COLO668 (cell line): ENCODE measurements around the gene CEP170B.
"Not testable (repeated sequence)": the region's sequence is repeated elsewhere in the genome, so short reads cannot be mapped to it uniquely, and the experiment has no call there.

Experiments
- DNase-seq: peaks from one replicate; lab custom pipeline; 2025; ENCODE audit not compliant: unreplicated experiment; lab: John Stamatoyannopoulos, UW

The CEP170B gene

GRCh38 chr14:104843442-104844305, 21.4 kb upstream of the CEP170B start:
- DNase-seq = peak; percentile 41

- no peak for DNase-seq
Observed at GRCh38 chr14:104844306-104845032, 20.6 kb upstream of the CEP170B start.

DNA sequence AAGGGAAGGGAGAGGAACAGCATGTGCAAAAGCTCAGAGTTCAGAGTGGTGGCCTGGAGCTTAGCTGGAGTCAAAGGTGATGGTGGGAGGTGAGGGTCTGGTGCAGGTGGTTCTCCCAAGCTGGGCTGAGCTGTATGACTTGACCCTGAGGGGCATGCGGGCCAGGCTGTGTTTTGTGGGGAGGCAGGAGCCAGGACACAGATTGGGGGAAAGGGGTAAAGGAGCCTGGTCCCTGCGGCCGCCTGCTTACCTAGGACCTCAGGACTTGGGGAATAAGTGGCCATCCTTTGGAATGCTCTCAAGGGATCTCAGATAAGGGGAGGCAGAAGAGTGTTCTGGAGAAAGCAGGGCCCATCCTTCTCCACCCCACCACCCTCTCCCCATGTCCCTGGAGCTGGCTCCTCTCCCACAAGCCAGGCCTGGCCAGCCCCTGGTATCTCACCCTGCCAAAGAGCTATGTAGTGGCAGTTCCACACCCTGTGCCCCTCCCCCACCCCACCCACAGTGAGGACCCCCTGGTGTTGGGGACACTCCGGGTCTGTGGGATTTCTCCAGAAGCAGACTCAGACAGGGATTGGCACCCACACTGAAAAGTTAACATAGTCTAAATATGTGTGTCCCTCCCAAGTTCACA, 19.9 kb upstream of the CEP170B start:
- DNase-seq = no peak

GRCh38 chr14:104845834-104846441, 19.1 kb upstream of the CEP170B start:
- peak; percentile 41 for DNase-seq

DNA sequence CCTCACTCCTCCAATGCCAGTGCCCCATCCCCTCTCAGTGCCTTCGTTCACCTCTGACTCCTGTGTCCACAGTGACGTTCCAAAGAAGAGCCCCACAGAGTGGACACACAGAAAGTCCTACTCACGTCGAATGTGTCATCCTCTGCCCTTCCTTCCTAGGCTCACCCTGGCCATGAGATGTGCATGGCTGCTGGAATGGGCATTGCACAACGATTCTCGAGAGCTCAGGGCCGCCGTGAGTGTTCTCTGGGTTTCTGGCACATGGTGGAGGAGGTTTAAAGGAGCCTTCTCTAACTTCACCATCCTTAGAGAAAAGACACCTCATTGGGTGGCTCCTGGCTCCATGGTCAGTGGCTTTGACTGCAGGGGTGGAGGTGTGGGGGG, 12.8 kb upstream of the CEP170B start:
- DNase-seq = no peak

- no peak for DNase-seq
Observed at GRCh38 chr14:104855532-104856090, 9.5 kb upstream of the CEP170B start.

DNA sequence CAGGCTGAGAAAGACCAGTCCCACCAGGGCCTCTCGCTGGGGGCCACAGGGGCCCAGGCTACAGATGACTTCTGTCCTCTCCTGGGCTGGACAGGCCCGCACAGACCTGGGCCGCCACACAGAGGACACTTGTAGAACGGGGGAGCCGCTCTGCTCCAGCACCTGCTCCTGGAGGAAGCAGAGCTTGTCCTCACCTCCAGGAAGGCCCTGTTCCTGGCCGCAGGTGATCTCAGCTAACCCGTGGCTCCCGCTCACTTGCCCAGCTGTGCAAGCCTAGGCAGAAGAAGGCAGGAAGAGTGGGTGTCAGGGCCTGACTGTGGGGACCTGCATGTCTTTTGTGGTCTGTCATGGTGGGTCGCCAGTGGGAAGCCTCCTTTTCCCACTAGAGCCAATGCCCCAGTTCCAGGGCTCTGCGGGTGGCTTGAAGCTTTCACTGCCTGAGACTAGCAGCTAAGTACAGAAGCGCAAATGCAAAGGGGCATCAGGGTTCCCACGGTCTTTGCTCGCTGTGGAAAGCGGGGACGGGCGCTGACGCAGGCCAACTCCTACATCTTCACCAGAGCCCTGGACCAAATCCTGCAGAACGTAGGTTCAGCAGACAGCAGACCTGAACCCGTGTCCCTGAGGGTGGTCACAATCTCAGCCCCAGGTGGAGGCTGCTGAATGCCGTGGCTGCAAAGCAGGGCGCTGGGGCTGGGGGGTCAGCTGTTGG, 8.8 kb upstream of the CEP170B start:
- peak; percentile 33 for DNase-seq

GRCh38 chr14:104856869-104857860, 7.9 kb upstream of the CEP170B start:
- DNase-seq = no peak

DNA sequence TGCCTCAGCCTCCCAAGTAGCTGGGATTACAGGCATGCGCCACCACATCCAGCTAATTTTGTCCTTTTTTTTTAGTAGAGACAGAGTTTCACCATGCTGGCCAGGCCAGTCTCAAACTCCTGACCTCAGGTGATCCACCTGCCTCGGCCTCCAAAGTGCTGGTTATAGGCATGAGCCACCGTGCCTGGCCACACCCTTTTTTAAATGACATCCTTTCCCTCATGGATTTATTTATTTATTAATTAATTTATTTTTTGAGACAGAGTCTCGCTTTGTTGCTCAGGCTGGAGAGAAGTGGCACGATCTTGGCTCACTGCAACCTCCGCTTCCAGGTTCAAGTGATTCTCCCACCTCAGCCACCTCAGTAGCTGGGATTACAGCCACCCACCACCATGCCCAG, 7.1 kb upstream of the CEP170B start:
- not testable (repeated sequence) for DNase-seq

DNA sequence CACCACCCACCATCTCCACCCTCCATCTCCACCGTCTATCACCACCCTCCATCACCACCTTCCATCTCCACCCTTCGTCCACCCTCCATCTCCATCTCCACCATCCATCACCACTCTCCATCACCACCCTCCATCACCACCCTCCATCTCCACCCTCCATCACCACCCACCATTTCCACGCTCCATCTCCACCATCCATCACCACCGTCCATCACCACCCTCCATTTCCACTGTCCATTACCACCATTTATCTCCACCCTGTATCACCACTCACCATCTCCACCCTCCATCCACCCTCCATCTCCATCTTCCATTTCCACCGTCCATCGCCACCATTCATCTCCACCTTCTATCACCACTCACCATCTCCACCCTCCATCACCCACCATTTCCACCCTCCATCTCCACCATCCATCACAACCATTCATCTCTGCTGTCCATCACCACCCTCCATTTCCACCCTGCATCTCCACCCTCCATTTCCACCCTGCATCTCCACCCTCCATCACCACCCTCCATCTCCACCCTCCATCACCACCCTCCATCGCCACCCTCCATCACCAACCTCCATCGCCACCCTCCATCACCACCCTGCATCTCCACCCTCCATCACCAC, 6.1 kb upstream of the CEP170B start:
- DNase-seq = no peak

- DNase-seq = no peak
Observed at GRCh38 chr14:104859900-104860299, 5.2 kb upstream of the CEP170B start.

DNA sequence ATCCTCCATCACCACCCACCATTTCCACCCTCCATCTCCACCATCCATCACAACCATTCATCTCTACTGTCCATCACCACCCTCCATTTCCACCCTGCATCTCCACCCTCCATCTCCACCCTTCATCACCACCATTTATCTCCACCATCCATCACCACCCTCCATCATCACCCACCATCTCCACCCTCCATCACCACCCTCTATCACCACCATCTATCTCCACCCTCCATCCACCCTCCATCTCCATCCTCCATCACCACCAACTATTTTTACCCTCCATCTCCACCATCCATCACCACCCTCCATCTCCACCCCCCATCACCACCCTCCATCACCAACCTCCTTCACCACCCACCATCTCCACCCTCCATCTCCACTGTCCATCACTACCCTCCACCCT, 4.7 kb upstream of the CEP170B start:
- no peak for DNase-seq

- no peak for DNase-seq
Observed at GRCh38 chr14:104863131-104863862, 1.8 kb upstream of the CEP170B start.

DNA sequence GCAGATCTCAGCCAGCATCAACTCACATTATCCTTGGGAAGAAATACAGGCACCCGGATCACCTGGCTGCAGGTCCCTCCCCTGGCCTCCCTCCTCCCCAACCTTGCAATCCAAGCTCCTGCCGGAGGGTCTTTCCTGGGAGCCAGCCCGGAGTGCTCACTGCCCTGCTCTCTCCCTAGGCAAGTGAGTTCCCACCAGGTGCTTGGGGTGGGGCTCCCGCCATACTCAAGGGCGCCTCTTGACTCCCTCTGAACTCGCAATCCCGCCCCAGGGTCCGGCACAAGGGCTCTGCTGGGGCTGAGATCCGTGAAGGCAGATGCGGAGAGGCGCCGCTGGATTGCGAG, 1.2 kb upstream of the CEP170B start:
- DNase-seq = no peak

GRCh38 chr14:104864267-104865080, 594 bp upstream of the CEP170B start:
- peak; percentile 93 for DNase-seq

DNA sequence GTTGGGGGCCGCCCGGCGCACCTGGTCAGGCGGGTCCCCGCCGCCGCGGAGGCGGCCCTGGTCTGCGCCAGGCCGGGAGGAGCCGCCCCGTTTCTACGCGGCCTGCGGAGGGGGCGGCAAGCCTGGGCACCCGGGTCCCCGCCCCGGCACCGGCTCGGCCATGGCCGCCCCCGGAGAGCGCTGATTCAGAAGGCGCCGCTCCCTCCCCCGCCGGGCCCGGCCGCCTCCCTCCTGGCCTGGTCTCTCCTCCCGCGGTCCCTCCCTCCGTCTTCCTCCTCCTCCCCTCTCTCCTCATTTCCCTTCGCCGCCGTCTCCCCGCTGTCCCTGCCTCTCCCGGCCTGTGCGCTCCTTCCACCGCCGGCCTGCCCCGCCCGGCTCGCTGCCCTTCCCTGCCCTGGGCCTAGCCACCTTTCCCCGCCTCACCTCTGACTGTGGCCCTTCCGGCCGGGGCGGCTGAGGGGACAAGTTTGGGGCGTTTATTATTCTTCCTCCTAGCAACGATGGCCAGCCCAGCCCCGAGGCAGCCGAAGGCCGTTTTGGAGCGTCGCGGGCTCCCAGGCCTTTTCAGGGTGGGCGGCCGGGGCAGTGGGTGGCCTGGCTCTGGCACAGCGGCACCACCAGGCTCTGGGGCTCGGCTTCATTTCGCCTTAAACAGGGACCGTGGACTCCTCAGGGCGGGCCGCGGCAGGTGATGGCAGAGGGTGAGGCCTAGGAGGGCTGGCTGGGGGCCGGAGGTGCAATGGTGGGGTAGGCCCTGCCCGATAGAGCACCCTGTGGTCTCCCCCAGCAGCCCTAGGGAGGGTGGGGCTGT, 768 bp downstream of the CEP170B start:
- peak; percentile 72 for DNase-seq
